HG02763 (cell line): ENCODE results near the gene LCE4A.
"Not testable (repeated sequence)": the region's sequence is repeated elsewhere in the genome, so short reads cannot be mapped to it uniquely, and the experiment has no call there.

Experiments
- ATAC-seq: cut with Tn5 transposase; IDR thresholded peaks from one replicate; pipeline ENCODE4 v1.9.1; 2021; ENCODE audit warnings: mild to moderate bottlenecking, moderate library complexity; ENCODE audit not compliant: unreplicated experiment

LCE4A gene, protein sequence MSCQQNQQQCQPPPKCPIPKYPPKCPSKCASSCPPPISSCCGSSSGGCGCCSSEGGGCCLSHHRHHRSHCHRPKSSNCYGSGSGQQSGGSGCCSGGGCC

DNA sequence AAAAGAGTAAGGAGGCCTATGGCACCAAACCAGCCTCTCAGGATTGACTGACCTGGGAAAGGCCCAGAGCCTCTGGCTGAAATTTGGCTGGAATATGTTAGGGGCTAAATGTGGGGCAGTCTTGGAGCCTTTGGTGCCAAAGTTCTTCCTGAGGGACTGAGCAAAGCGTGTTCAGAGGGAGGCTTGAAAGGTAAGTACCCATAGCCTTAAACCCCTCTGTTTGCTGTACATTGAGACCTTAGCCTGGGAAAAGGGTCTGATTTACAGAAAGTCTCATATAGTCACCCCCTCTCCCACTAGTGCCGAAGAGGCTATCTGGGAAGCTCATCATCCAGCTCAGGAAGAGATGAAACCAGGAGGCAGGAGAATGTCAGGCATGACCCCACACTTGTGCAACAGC, at the start of gene LCE4A:
Gene LCE4A (plus strand): TSS at position 301 of the 400 bp plus-strand sequence. CDS start 916 bp downstream, outside the sequence.
- no peak for ATAC-seq

DNA sequence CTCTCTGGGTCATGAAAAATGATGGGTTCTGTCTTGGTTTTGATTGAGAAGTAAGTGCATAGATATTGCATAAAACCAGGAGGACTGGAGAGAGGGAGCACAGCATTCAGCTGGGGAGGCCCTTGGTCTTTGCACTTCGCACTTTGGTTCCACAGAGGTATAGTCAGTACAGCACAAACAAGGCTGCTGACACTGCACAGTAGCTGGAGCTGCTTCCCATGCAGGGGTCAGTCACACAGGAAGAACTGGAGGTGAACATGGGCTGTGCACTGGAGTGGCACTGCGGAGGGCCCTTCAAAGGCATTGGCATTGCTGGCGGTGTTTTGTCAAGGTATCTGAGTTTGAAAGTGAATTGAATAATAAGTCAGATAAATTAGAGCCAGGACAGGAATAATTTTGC, 49.3 kb upstream of the LCE4A start:
- no peak for ATAC-seq

DNA sequence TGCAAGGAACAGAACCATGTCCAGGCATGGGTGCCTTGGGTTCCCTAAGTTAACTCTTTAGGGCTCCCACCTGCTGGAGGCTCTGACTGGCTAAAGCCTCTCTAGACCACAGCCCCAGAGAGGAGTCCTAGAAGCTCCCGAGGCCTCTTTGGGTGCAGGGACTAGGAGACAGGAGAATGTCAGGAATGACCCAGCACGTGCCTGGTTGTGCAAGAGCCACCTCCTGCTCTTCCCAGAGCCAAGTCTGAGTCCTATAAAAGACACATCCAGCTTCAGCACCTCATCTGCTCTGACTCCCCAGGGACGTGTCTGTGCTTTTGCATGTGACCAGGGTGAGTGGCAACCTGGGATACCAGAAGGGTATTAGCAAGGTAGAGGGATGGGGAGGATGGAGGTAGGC, 44.9 kb upstream of the LCE4A start, which contains the start of gene LCE2D:
Gene LCE2D (plus strand): TSS at position 283 of the 400 bp plus-strand sequence. CDS start 726 bp downstream, outside the sequence.
- no peak for ATAC-seq

DNA sequence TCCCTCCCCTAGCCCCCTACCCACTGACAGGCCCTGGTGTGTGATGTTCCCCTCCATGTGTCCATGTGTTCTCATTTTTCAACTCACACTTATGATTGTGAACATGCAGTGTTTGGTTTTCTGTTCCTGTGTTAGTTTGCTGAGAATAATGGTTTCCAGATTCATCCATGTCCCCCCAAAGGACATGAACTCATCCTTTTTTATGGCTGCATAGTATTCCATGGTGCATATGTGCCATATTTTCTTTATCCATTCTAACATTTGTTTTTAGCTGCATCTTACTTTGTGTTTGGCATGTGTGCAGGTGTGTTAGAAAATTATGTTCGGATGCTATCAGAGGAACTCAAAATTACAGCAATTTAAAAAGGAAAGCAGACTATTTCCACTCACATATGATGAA, 41.8 kb upstream of the LCE4A start:
- not testable (repeated sequence) for ATAC-seq

DNA sequence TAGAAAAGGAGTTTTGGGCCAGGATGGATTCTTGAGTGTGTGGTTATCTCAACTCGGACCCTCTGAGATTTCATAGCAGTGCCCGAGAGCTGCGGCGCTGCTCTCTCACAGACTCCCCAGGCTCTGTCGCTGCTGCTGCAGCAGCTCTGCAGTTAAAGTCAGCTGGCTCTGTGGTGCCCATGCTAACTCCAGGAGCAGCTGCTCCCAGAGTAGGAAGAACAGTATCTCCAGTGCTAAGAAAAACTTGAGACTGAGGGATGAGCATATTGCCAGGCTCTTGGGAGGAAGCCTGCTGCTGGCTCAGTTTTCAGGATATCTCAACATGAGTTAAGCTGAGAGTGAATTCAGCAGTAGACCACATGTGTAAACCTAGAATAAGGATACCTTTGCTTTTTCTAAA, 40.3 kb upstream of the LCE4A start:
- ATAC-seq, result no peak

DNA sequence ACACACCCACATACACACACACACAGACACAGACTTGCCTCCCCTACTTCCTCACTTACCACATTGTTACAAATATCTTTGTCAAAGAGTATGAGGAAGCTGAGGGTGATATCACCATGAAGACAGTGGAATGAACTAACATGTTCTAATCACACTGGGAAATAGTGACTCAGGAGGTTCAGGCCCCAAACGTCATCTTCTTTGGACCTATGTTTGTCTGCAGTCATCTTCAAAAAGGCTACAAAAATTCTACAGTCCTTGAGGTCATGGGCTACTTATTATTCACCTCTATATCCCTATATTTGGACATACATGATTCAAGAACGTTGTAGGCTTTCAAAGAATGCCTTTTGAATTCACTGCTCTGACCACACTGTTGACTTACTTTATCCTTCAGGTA, 34.9 kb upstream of the LCE4A start:
- ATAC-seq, result no peak

DNA sequence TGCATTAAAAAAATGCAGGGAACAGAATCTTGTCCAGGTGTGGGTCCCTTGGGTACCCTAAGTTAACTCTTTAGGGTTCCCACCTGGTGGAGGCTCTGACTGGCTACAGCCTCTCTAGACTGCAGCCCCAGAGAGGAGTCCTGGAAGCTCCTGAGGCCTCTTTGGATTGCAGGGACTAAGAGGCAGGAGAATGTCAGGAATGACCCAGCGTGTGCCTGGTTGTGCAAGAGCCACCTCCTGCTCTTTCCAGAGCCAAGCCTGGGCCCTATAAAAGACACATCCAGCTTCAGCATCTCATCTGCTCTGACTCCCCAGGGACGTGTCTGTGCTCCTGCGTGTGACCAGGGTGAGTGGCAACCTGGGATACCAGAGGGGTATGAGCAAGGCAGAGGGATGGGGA, 33.0 kb upstream of the LCE4A start, which contains the start of gene LCE2C:
Gene LCE2C (plus strand): TSS at position 297 of the 400 bp plus-strand sequence. CDS start 737 bp downstream, outside the sequence.
- ATAC-seq, result not testable (repeated sequence)

DNA sequence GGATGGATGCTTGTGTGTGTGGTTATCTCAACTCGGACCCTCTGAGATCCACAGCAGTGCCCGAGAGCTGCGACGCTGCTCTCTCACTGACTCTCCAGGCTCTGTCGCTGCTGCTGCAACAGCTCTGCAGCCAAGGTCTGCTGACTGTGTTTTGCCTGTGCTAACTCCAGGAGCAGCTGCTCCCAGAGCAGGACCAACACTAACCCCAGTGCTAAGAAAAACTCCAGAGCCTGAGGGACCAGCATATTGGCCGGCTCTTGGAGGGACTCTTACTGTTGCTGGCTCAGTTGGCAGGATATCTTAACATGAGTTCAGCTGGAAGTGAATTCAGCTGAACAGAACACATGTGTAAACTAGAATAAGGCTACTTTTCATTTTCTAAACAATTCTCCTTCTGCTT, 28.5 kb upstream of the LCE4A start:
- ATAC-seq, result no peak

DNA sequence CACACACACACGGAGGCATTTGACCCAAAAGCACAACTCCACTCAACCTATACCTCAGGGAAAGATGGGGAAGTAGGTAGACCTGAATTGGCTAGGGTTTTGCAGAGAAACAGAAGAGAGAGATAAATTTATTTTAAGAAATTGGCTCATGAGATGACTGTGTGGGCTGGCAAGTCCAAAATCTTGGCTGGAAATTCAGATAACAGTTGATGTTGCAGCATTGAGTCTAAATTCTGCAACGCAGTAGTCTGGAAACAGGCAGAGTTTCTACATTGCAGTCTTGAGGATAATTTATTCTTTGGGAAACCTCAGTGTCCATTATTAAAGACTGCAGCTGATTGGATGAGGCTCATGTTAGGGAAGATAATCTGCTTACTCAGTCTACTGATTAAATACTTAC, 26.3 kb upstream of the LCE4A start:
- no peak for ATAC-seq

DNA sequence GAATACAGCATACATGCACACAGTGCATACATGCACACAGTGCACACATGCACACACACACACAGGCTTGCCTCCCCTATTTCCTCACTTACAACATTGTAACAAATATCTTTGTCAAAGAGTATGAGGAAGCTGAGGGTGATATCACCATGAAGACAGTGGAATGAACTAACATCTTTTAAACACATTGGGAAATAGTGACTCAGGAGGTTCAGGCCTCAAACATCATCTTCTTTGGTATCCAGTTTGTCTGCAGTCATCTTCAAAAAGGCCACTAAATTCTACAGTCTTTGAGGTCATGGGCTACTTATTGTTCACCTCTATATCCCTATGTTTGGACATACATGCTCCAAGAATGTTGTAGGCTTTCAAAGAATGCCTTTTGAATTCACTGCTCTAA, 24.1 kb upstream of the LCE4A start:
- no peak for ATAC-seq

DNA sequence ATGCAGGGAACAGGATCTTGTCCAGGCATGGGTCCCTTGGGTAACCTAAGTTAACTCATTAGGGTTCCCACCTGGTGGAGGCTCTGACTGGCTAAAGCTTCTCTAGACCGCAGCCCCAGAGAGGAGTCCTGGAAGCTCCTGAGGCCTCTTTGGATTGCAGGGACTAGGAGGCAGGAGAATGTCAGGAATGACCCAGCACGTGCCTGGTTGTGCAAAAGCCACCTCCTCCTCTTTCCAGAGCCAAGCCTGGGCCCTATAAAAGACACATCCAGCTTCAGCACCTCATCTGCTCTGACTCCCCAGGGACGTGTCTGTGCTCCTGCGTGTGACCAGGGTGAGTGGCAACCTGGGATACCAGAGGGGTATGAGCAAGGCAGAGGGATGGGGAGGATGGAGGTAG, 22.1 kb upstream of the LCE4A start, which contains the start of gene LCE2B:
Gene LCE2B (plus strand): TSS at position 301 of the 400 bp plus-strand sequence. CDS start 721 bp downstream, outside the sequence.
- ATAC-seq, result not testable (repeated sequence)

DNA sequence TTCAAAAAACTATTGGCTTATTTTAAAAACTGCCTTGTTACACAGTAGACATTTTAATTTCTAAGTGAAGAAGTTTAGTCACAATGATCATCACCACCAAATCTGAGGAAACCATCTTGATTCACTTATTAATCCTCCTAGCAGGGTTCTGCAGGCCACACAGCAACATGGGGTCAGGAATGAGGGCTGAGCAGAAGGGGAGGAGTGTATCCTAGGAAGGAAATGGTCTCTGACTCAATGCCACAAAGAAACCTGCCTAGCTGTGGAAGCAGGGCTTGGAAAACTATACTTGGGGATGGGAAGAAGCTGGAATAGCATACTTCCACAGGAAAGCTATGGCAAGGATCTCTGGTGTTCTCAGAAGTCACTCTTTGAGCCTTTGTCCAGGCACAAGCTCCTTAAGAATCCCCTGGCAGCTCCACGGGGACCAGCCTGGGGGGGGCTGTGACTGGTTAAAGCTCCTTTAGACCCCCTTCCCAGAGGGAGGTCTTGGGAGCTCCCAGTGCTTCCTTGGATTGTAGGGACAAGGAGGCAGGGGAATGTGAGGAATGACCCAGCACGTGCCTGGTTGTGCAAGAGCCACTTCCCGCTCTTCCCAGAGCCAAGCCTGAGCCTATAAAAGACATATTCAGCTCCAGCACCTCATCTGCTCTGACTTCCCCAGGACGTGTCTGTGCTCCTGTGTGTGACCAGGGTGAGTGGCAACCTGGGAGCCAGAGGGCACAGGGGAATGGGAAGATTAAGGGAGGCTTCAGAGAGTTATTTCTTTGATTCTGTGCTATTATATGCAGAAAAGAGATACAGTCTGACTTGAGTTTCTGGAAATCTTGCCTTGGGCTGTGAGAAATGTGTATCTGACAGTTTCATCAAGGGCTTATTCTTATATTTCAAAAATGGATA, 10.0 kb upstream of the LCE4A start, which contains the start of gene LCE2A:
Gene LCE2A (plus strand): TSS at position 645 of the 900 bp plus-strand sequence. CDS start 557 bp downstream, outside the sequence.
- no peak for ATAC-seq

DNA sequence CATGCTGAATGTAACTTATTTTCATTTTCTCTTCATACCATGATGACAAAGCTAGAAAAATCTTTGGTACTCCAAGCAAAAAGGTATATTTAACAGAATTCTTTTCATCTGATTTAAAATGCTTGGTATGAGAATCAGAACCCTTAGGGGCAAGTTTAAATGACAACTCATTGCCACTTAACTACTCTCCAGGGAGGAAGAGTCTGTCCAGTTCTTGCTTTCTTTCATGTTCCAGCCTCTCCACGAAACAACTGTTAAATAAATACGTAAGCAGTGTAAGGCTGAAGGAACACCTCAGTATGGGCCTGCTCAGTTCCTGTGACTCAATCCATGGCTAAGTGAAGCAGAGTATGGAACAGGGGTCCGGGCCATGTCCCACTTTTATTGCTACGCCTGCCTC, 8.2 kb upstream of the LCE4A start:
- ATAC-seq, result no peak

DNA sequence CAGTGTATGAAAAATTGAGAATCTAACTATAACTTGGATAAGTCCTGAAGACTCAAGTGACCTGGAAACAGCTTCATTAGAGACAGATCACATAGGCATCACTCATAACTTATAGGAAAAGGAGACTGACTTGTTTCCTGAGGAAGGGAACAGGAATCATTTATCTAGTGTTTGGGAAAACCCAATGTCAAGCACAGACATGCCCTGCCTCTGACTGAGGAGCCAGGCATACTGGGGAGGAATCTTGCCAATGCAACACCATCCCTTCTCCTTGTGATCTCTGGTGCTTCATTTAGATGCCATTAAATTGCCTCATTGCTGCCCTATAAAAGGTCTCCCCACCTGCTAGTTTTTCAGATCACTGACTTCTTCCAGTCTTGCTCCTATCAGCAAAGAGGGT, 10.3 kb downstream of the LCE4A start:
- no peak for ATAC-seq

DNA sequence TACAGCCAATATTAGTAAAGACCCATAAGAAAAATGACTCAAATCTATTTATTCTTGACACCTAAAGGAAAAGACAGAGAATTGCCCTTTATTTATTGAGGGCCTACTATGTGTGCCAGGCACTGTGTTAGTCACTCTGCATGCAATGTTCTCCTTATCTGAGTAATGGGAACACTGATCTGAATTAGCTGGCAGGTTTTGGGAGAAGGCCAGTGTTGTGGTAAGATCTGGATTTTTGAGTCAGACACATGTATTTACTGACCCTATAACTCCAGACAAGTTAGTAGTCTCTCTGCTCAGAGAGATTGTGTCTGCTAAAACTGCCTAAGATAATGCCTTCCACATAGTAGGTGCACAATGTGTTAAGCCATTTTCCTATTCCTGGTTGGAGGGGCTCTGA, 17.3 kb downstream of the LCE4A start:
- no peak for ATAC-seq

DNA sequence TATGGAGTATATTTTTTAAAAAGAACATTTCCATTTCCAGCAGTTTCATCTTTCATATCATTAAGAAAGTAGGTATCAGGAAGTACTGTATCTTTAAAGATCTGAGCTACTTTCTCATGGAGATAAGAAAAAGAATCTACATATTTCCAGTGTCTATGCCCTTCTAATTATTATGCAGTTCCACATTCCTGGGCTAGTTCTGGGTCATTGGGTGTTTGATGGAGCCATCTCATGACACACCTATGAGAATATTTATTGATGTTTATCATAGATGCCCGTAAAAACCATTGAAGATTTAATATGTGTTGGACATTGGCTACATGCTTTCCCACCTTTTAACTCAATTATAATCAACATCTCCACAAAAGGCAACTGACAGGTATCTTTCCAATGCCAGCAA, 21.0 kb downstream of the LCE4A start:
- no peak for ATAC-seq

DNA sequence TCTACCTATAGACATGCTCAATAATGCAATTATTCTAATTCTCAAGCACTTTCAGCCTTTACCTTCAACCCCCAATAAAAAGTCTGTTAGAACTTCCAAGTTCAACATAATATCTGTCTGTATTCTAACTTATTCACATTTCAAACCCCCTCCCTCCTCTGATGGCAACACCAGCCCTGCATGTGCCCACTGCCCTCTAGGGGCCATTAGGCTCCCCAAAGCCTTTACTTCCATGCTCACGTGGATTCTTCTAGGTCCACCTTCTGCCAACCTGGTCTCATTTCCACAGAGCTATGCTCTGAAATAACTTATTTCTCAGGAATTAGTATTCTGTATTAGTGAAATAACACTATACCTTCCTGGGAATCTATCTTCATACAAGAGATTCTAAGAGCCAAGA, 27.7 kb downstream of the LCE4A start:
- ATAC-seq, result no peak

DNA sequence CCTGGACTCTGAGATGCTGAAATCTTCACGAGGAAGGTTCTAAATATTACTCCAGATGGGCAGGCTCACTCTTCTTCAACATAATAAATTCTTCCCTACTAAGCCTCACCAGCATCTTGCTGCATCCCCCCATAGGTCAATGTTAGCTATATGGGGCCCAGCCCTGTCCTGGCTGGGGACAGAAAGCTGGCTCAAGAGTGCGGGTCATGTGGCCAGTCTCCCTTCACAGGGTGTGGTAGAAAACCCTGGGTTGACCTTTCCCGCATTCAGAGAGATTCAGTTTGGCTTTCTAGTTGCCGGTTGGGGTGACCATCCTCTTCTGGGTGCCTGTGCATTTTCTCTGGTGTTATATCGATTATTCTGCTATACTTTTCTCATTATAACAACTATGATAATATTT, 30.0 kb downstream of the LCE4A start:
- ATAC-seq, result no peak

DNA sequence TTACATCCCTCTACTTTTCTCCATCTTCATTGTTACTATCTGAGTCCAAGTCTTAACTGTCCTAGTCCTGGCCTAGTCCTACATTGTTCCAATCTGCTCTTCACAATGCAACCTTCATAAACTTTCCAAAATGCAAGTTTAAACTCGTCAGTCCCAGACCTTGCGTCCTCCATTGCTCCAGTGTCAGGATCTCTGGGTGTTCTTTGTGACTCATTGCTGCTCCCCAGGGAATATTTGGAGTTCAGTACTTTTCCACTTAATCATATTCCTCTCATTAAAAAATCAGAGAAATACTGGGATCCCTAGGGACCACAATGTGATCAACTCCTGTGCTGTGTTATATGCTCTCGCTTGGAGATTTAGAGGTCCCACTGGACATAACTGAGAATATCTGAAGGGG, 31.9 kb downstream of the LCE4A start:
- ATAC-seq, result no peak

DNA sequence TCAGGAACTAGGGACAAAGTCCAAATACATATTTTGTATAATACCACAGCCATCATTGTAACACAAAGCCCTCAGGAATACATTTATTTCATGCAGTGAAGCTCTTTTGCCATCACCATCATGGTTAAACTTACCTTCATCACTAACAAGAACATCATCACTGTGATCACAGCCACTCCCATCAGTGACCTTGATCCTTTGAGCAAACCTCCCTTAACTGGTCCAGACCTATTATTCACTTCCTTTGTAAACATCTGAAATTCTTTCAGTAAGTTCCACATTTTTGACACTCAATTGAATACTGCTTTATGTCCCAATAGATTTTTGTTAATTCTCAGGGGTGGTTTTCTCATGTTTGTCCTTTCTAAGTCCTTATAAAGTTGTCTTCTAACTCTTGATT, 33.7 kb downstream of the LCE4A start:
- ATAC-seq, result no peak

DNA sequence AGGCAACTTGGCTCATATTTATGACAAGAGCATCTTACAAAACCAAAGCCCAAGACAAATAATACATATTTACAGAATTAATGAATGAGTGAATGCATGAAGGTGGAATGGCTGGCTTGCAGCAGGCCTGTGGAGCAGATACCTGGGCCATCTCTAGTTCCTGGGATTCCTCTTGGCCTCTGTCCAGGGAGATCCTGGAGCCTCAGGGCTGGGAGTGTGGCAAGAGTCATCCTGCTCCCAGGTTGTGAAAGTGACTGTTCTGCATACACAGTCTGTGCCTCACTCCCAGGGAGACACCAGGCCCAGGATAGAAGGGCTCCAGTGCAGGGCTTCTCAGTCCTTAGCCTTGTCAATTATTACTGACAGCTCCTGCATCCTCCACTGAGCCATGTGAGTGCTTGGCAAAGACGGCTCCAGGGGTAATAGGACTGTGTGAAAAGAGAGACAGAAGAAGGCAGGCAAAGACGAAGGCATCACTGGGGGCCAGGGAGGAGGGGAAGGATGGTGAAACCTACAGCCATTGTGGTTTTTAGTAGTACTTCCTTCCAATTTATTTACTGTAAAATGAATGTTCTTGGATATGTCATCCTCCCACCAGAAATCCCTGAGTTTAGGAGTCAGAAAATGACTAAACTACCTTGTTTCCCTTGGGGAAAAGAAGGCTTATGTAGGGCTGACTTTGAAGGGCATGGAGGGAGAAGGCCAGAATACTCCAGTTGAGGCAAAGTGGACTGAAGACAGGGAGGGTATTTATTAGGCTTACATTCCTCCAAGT, 35.6 kb downstream of the LCE4A start:
- no peak for ATAC-seq
